SK-N-SH (cell line): ENCODE results near the gene CUL1. TPM values are rescaled to one million over a fixed set of nuclear protein-coding genes. Genes with fewer than 3 reads are reported as not detected.

Experiments used
- CTCF ChIA-PET: fragments of 300-600, 350-600 bp; formaldehyde crosslinking; extraction: SDS; loops from one replicate; lab custom pipeline; 2021; lab: Yijun Ruan, JAX
- POLR2A ChIA-PET: fragments of 350-600 bp; sonication (Branson Sonifier 250); formaldehyde crosslinking; extraction: SDS; loops from one replicate; lab custom pipeline; 2020; ENCODE audit warnings: antibody characterized with exemption, inconsistent platforms; lab: Yijun Ruan, JAX
- DNase-seq: peaks from one replicate; pipeline ENCODE4 v3.0.0; 2012
- H2AFZ ChIP-seq: fragments of 200-600 bp; sonication (generic); 2 replicates; pipeline ENCODE4 v1.8.1; 2016; ENCODE audit warnings: antibody characterized with exemption, mild to moderate bottlenecking, low read depth
- H3F3A ChIP-seq: fragments of 200-600 bp; sonication (generic); replicated peaks from 2 replicates; pipeline ENCODE3; 2016; ENCODE audit warnings: antibody characterized with exemption, mild to moderate bottlenecking; ENCODE audit not compliant: insufficient read depth
- H3K27ac ChIP-seq, 2 experiments: fragments of 200-500 bp in 1 of 2; fragments of 200-600 bp in 1 of 2; sonication (Bioruptor generic) in 1 of 2; sonication (generic), shearing (Covaris generic) in 1 of 2; 2 replicates each; pipeline versions ENCODE4 v1.5.1 to v1.6.1; 2014 to 2016; ENCODE audit warnings: low read depth in 2 of 2, inconsistent platforms in 1 of 2, low read length in 1 of 2, mild to moderate bottlenecking in 1 of 2, mixed read lengths in 1 of 2
- H3K27me3 ChIP-seq: fragments of 200-600 bp; sonication (generic), shearing (Covaris generic); 2 replicates; pipeline ENCODE4 v1.6.1; 2016; ENCODE audit warnings: mixed run types; ENCODE audit not compliant: insufficient read depth
- H3K36me3 ChIP-seq, 2 experiments: fragments of 200-500 bp in 1 of 2; fragments of 200-600 bp in 1 of 2; sonication (Bioruptor generic) in 1 of 2; sonication (generic) in 1 of 2; replicated peaks in 1 of 2; 2 replicates each; pipeline versions ENCODE3 to v1.5.1; 2014 to 2016; ENCODE audit warnings: low read length in 1 of 2, mild to moderate bottlenecking in 1 of 2; ENCODE audit not compliant: insufficient read depth in 2 of 2, control insufficient read depth in 1 of 2
- H3K4me1 ChIP-seq, 2 experiments: fragments of 200-500 bp in 1 of 2; fragments of 200-600 bp in 1 of 2; sonication (Bioruptor generic) in 1 of 2; sonication (generic), shearing (Covaris generic) in 1 of 2; 2 replicates each; pipeline versions ENCODE4 v1.5.1 to v1.6.1; 2014 to 2016; ENCODE audit warnings: low read depth in 1 of 2, low read length in 1 of 2, mixed run types in 1 of 2; ENCODE audit not compliant: insufficient read depth in 2 of 2, control insufficient read depth in 1 of 2
- H3K4me2 ChIP-seq: fragments of 200-600 bp; sonication (generic), shearing (Covaris generic); 2 replicates; pipeline ENCODE4 v1.6.1; 2017; ENCODE audit warnings: mixed run types
- H3K4me3 ChIP-seq, 2 experiments: fragments of 200-500 bp in 1 of 2; fragments of 200-600 bp in 1 of 2; sonication (Bioruptor generic) in 1 of 2; sonication (generic), shearing (Covaris generic) in 1 of 2; 2 replicates each; pipeline versions ENCODE4 v1.5.1 to v1.8.1; 2014 to 2016; ENCODE audit warnings: low read depth in 2 of 2, inconsistent platforms in 1 of 2, low read length in 1 of 2, mild to moderate bottlenecking in 1 of 2, mixed read lengths in 1 of 2, moderate library complexity in 1 of 2
- H3K79me2 ChIP-seq: fragments of 200-600 bp; sonication (generic); 2 replicates; pipeline ENCODE4 v1.8.1; 2017; ENCODE audit warnings: mild to moderate bottlenecking; ENCODE audit not compliant: insufficient read depth
- H3K9ac ChIP-seq: fragments of 200-600 bp; sonication (generic); 2 replicates; pipeline ENCODE4 v1.6.1; 2017; ENCODE audit warnings: mixed run types
- H3K9me2 ChIP-seq: fragments of 200-600 bp; sonication (generic); 2 replicates; pipeline ENCODE4 v1.6.1; 2017; ENCODE audit warnings: mixed run types
- H3K9me3 ChIP-seq: fragments of 200-600 bp; sonication (generic); 2 replicates; pipeline ENCODE4 v1.6.1; 2017; ENCODE audit warnings: mixed run types, mild to moderate bottlenecking, moderate library complexity
- H4K20me1 ChIP-seq: fragments of 200-600 bp; sonication (generic); 2 replicates; pipeline ENCODE4 v1.6.1; 2017; ENCODE audit warnings: mild to moderate bottlenecking, mixed run types; ENCODE audit not compliant: insufficient read depth
- CHD2 ChIP-seq: fragments of 150-350 bp; IDR thresholded peaks from 2 replicates; pipeline ENCODE4 v1.6.1; 2018; ENCODE audit warnings: low read length; ENCODE audit not compliant: partially characterized antibody
- ELF1 ChIP-seq: IDR thresholded peaks from 2 replicates; pipeline ENCODE4 v1.4.0; 2012
- MEF2A ChIP-seq: IDR thresholded peaks from 2 replicates; pipeline ENCODE4 v1.4.0; 2012; ENCODE audit warnings: low read depth, borderline replicate concordance
- MXI1 ChIP-seq: IDR thresholded peaks from 2 replicates; pipeline ENCODE4 v1.6.1; 2012; ENCODE audit warnings: mild to moderate bottlenecking, low read depth, low read length, improper control_type of control experiment
- NFIC ChIP-seq: IDR thresholded peaks from 2 replicates; pipeline ENCODE4 v1.4.0; 2012; ENCODE audit warnings: borderline replicate concordance
- POLR2AphosphoS5 ChIP-seq: IDR thresholded peaks from 2 replicates; pipeline ENCODE4 v1.6.1; 2012; ENCODE audit warnings: low read depth, low read length
- RAD21 ChIP-seq: IDR thresholded peaks from 2 replicates; pipeline ENCODE4 v1.6.1; 2012; ENCODE audit warnings: mild to moderate bottlenecking, low read length
- SIN3A ChIP-seq: IDR thresholded peaks from 2 replicates; pipeline ENCODE4 v1.6.1; 2012; ENCODE audit warnings: low read depth, mild to moderate bottlenecking, low read length, moderate library complexity, borderline replicate concordance
- TCF12 ChIP-seq: IDR thresholded peaks from 2 replicates; pipeline ENCODE4 v1.4.0; 2012
- WGBS: methylation state at CpG from one replicate; pipeline ENCODE4 v1.1.6; 2017; ENCODE audit warnings: low lambda C conversion rate; 5-methylcytosine and 5-hydroxymethylcytosine counted together
- polyA plus RNA-seq, 3 experiments: library from polyadenylated mRNA; depleted of rRNA; stranded (reverse); fragments of >200 nt; gene quantifications; 2 replicates each; pipeline ENCODE4 v1.2.3, GENCODE V29; 2012
- TF ChIP-seq, protein P1 (sequence below): IDR thresholded peaks from 2 replicates; pipeline ENCODE4 v1.4.0; 2012; ENCODE audit warnings: low read depth

The CUL1 gene
- polyA plus RNA-seq, 1 of the 3 experiments (the other 2 are of a cell fraction) = 45.2 TPM

DNA sequence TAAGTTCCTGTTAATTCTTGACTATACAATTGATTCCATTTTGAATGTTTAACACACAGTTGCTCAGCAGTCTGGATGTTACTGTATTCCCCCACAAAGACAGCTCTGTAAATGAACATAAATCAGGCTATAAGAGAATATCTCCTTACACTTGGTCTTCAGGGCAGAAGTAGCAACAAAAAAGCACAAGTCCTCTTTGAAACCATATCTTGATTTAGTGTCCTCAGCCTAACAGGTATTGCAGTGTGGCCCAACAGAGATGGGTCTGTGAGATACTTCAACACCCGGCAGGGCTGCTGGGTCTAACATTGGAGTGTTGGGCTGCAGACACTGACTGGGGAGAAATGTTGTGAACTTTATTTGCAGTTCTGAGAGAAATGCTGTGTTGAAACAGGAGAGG lies 75.8 kb downstream of the CUL1 start:
- Histone ChIP-seq H3K27me3 (no peaks in the 10 kb centered on the region), H3K4me1 (peaks cover 5 to 34% of the 10 kb centered on the region in 2 experiments; a peak in 3 of 4 replicates), H4K20me1 (peaks cover 7% of the 10 kb centered on the region; the same call in 1 of the 2 replicates), H3K36me3 (peaks cover 54 to 67% of the 10 kb centered on the region in 2 experiments), H3K4me3 (no peak overlapping the region), H3K9ac (no peak overlapping the region), H3K79me2 (peaks cover 37% of the 10 kb centered on the region), H3K9me2 (no peaks in the 10 kb centered on the region), H3K9me3 (no peaks in the 10 kb centered on the region), H3F3A (peaks cover 44% of the 10 kb centered on the region), H3K27ac (no peak overlapping the region), H3K4me2 (no peak overlapping the region), H2AFZ (no peak overlapping the region)
- CTCF ChIA-PET = interaction anchor here (0.7 to 1.5 kb wide), 3 partner anchors 11 to 42 kb away, joined by 3 to 4 read pairs (median 3); no protein-coding TSS in a partner anchor
- POLR2A ChIA-PET = interaction anchor here (0.6 to 1.6 kb wide), 2 partner anchors 22 to 164 kb away, joined by 4 read pairs; no protein-coding TSS in a partner anchor
- 100% methylated on average over 1 of the region's 1 CpG for WGBS
- no peak for DNase-seq
- TF ChIP-seq POLR2AphosphoS5 = no peak
- TF ChIP-seq, protein P1, sequence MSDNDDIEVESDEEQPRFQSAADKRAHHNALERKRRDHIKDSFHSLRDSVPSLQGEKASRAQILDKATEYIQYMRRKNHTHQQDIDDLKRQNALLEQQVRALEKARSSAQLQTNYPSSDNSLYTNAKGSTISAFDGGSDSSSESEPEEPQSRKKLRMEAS = no peak
- TF ChIP-seq CHD2 = no peak
- no peak for TF ChIP-seq SIN3A
- no peak for TF ChIP-seq TCF12
- TF ChIP-seq NFIC = no peak

DNA sequence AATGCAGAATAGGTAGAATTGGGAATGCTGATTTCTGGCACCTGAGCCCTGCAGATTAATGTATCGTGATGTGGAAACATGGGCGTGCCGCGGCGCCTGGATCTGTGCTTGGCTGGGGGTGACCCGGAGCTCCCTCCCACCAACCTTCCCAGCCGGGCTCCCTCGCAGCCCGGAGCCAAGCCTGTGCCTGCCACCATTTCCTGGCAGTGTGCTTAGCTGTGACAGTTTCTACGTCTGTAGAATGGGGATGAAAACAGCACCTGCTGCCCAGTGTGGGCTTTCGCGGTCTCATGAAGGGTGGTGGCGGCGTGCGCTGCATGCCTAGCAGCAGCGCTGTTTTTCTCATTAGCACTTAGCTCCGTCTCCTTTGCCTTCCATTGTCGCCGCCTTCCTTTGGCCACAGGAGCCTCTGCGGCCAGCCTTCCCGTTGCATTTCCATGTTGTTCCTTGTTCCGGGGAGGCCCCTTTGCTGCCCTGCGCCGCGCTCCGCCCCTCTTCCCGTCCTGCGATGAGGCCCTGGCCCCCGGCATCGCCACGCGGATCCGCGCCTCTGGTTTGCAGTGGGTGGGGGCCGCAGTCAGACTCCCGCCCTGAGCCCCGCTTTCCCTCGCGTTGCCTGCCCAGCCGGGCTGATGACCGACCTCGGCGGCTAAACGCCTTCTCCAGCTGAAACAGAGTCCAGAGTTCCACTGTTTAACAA lies 84.2 kb downstream of the CUL1 start:
- no peak for DNase-seq
- Histone ChIP-seq H3K4me2 (no peak overlapping the region), H3K79me2 (peaks cover 5% of the 10 kb centered on the region; the same call in 1 of the 2 replicates), H3F3A (no peaks in the 10 kb centered on the region), H3K9me3 (no peaks in the 10 kb centered on the region), H3K27ac (no peak overlapping the region), H3K27me3 (no peaks in the 10 kb centered on the region), H3K36me3 (peaks cover 59 to 81% of the 10 kb centered on the region in 2 experiments), H2AFZ (no peak overlapping the region), H3K4me3 (no peak overlapping the region), H4K20me1 (no peaks in the 10 kb centered on the region), H3K9me2 (no peaks in the 10 kb centered on the region), H3K4me1 (no peaks in the 10 kb centered on the region), H3K9ac (no peak overlapping the region)
- CTCF ChIA-PET = interaction anchor here (1.0 kb wide), 1 partner anchor 20 kb away, joined by 3 read pairs; no protein-coding TSS in a partner anchor
- TF ChIP-seq MEF2A = no peak
- TF ChIP-seq ELF1 = no peak
- no peak for TF ChIP-seq RAD21
- TF ChIP-seq MXI1 = no peak
- no peak for TF ChIP-seq POLR2AphosphoS5
- no peak for TF ChIP-seq NFIC
- POLR2A ChIA-PET = no interaction called here
- 97% methylated on average over 44 of the region's 44 CpGs for WGBS
